Body of pancreas (tissue), 4 donors: ENCODE measurements around the gene NLRC3. TPM values are rescaled to one million over a fixed set of nuclear protein-coding genes. Genes with fewer than 3 reads are reported as not detected.

Source experiments
- ATAC-seq: fragments of 150-250 bp; one replicate; pipeline ENCODE4 v1.9.1; 2016
- DNase-seq, 4 donors: peaks; one replicate each; pipeline ENCODE4 v3.0.0-alpha.2; 2019
- H3K27ac ChIP-seq, 4 donors: fragments of 200-600 bp; sonication (generic); 1 replicate in 3 of 4; 2 replicates in 1 of 4; pipeline versions ENCODE4 v1.5.1 to v1.6.1; 2016 to 2019; ENCODE audit warnings: mild to moderate bottlenecking in 1 of 4, mixed read lengths in 1 of 4, moderate library complexity in 1 of 4
- H3K27me3 ChIP-seq, 2 donors: fragments of 200-600 bp; sonication (generic); one replicate each; pipeline ENCODE4 v1.6.0; 2016; ENCODE audit warnings: mild to moderate bottlenecking in 1 of 2
- H3K36me3 ChIP-seq, 2 donors: fragments of 200-600 bp; sonication (generic); replicated peaks in 1 of 2; 2 replicates each; pipeline ENCODE4 v1.5.1; 2016; ENCODE audit warnings: low read depth in 2 of 2; ENCODE audit not compliant: insufficient read depth in 1 of 2
- H3K4me1 ChIP-seq: fragments of 200-600 bp; sonication (generic); one replicate; pipeline ENCODE4 v1.6.0; 2016
- H3K4me3 ChIP-seq, 2 donors: fragments of 200-600 bp; sonication (generic); 1 replicate in 1 of 2; 2 replicates in 1 of 2; pipeline ENCODE4 v1.5.1; 2016 to 2019
- H3K9me3 ChIP-seq, 3 donors: fragments of 200-600 bp; sonication (generic); 1 replicate in 2 of 3; 2 replicates in 1 of 3; pipeline ENCODE4 v1.5.1; 2016
- POLR2A ChIP-seq, 3 donors: fragments of 450-650 bp; IDR thresholded peaks; one replicate each; pipeline ENCODE4 v1.6.1; 2016; ENCODE audit warnings: antibody characterized with exemption in 3 of 3, mild to moderate bottlenecking in 2 of 3
- WGBS, 2 donors: methylation state at CpG; one replicate each; pipeline ENCODE4 v1.1.5; 2017; 5-methylcytosine and 5-hydroxymethylcytosine counted together
- intact Hi-C: fragments of 100-400 bp; cut with DNase I; formaldehyde crosslinking; loops from one replicate; pipeline ENCODE4 v1.15.1; 2023
- total RNA-seq, 2 donors: library from RNA; depleted of rRNA; stranded (reverse); fragments of >200 nt; gene quantifications; one replicate each; pipeline ENCODE4 v1.1.0, GENCODE V29; 2016
- TF ChIP-seq, protein P1 (sequence below), 7 experiments: fragments of 450-650 bp in 4 of 7; fragments of 200-600 bp in 3 of 7; sonication (generic) in 3 of 7; IDR thresholded peaks; one replicate each; pipeline ENCODE4 v1.5.1; 2016 to 2019; ENCODE audit warnings: antibody characterized with exemption in 7 of 7

NLRC3 gene
- total RNA-seq, 2 donors from 2014 or later, result 0.78 to 1.3 TPM

DNA sequence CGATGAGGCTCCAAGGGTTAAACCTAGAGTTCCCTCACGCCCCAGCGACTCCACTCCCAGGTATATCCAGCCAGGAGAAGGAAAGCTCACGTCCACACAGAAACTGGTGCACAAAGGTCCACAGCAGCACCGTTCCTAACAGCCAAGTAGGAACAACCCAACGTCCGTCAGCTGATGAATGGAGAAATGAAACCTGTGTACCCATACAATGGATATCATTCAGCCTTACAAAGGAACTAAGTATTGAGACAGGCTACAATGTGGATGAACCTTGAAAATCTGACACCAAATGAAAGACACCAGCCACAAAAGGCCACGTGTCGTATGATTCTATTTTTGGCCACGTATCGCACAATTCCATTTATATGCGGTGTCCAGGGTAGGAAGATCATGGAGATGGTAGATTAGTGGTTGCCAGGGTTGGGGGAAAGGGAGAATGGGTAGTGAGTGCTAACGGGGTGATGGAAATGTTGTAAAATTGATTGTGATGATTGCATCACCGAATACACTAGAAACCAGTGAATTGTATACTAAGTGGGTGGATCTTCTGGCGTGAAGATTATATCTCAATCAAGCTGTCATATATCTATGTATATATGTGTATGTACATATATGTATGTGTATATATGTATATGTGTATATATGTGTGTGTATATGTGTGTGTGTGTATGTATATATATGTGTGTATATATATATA, 30.1 kb downstream of the NLRC3 start:
- Histone ChIP-seq H3K4me3 (no peak overlapping the region), H3K4me1 (no peaks in the 10 kb centered on the region), H3K9me3 (no peaks in the 10 kb centered on the region), H3K27ac (no peak overlapping the region), H3K27me3 (no peaks in the 10 kb centered on the region), H3K36me3 (no peaks in the 10 kb centered on the region)
- 77 to 83% methylated on average over 15 of the region's 15 CpGs for WGBS, 2 donors
- DNase-seq (no peak), ATAC-seq (no peak)
- intact Hi-C loops, result no loop called here
- no peak for TF ChIP-seq POLR2A (IDR thresholded peaks at IDR 0.05)
- TF ChIP-seq, protein P1, sequence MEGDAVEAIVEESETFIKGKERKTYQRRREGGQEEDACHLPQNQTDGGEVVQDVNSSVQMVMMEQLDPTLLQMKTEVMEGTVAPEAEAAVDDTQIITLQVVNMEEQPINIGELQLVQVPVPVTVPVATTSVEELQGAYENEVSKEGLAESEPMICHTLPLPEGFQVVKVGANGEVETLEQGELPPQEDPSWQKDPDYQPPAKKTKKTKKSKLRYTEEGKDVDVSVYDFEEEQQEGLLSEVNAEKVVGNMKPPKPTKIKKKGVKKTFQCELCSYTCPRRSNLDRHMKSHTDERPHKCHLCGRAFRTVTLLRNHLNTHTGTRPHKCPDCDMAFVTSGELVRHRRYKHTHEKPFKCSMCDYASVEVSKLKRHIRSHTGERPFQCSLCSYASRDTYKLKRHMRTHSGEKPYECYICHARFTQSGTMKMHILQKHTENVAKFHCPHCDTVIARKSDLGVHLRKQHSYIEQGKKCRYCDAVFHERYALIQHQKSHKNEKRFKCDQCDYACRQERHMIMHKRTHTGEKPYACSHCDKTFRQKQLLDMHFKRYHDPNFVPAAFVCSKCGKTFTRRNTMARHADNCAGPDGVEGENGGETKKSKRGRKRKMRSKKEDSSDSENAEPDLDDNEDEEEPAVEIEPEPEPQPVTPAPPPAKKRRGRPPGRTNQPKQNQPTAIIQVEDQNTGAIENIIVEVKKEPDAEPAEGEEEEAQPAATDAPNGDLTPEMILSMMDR (IDR thresholded peaks at IDR 0.05), result no peak

- ATAC-seq, result no peak
- no peaks in the 10 kb centered on the region for H3K4me1 ChIP-seq
- no peak for DNase-seq
- 68 to 84% methylated on average over 5 to 6 of the region's 6 CpGs for WGBS, 2 donors
- no peak overlapping the region for H3K27ac ChIP-seq
- H3K27me3 ChIP-seq, result no peaks in the 10 kb centered on the region
- no peak overlapping the region for H3K4me3 ChIP-seq
- H3K36me3 ChIP-seq, result peaks cover 0 to 4% of the 10 kb centered on the region in 2 donors
- TF ChIP-seq, protein P1 (IDR thresholded peaks at IDR 0.05), result no peak
- no peak for TF ChIP-seq POLR2A (IDR thresholded peaks at IDR 0.05)
- intact Hi-C loops, result no loop called here
- no peaks in the 10 kb centered on the region for H3K9me3 ChIP-seq
Observed at GRCh38 chr16:3542601-3543373, 34.4 kb downstream of the NLRC3 start.

GRCh38 chr16:3541527-3542155, 35.6 kb downstream of the NLRC3 start:
- Histone ChIP-seq H3K4me1 (no peaks in the 10 kb centered on the region), H3K27me3 (no peaks in the 10 kb centered on the region), H3K36me3 (peaks cover 0 to 4% of the 10 kb centered on the region in 2 donors), H3K4me3 (no peak overlapping the region), H3K9me3 (no peaks in the 10 kb centered on the region), H3K27ac (no peak overlapping the region)
- no peak for DNase-seq
- TF ChIP-seq, protein P1 (IDR thresholded peaks at IDR 0.05), result no peak
- TF ChIP-seq POLR2A (IDR thresholded peaks at IDR 0.05), result no peak
- intact Hi-C loops, result no loop called here
- 82 to 89% methylated on average over 10 to 13 of the region's 13 CpGs for WGBS, 2 donors
- no peak for ATAC-seq

- WGBS, 2 donors, result 85 to 91% methylated on average over 4 of the region's 4 CpGs
- DNase-seq, result no peak
- Histone ChIP-seq H3K9me3 (no peaks in the 10 kb centered on the region), H3K36me3 (peaks cover 0 to 17% of the 10 kb centered on the region in 2 donors), H3K4me3 (no peak overlapping the region), H3K27me3 (no peaks in the 10 kb centered on the region), H3K4me1 (no peaks in the 10 kb centered on the region), H3K27ac (no peak overlapping the region)
- TF ChIP-seq POLR2A (IDR thresholded peaks at IDR 0.05), result no peak
- TF ChIP-seq, protein P1 (IDR thresholded peaks at IDR 0.05), result no peak
- ATAC-seq, result no peak
- intact Hi-C loops, result no loop called here
Observed at GRCh38 chr16:3538222-3538621, 39.0 kb downstream of the NLRC3 start.
